Liver (tissue), 9 donors: Measurements from ENCODE around the gene ECHDC3. TPM values are rescaled to one million over a fixed set of nuclear protein-coding genes. Genes with fewer than 3 reads are reported as not detected.
A peak's percentile ranks its signal among the peaks of the same experiment; 100 is the strongest.

Source experiments
- DNase-seq: peaks from one replicate; pipeline ENCODE4 v3.0.0-alpha.2; 2017; ENCODE audit warnings: low spot score
- H3K27ac ChIP-seq, 2 donors: one replicate each; pipeline ENCODE4 v1.7.0; 2013; ENCODE audit warnings: inconsistent platforms in 2 of 2, low read length in 2 of 2, control low read depth in 1 of 2, low read depth in 1 of 2, mild to moderate bottlenecking in 1 of 2
- H3K27me3 ChIP-seq, 4 donors: one replicate each; pipeline versions ENCODE4 v1.6.1 to v1.7.0; 2013; ENCODE audit warnings: low read length in 3 of 4, inconsistent platforms in 1 of 4, mild to moderate bottlenecking in 1 of 4, moderate library complexity in 1 of 4; ENCODE audit not compliant: control insufficient read depth in 4 of 4, insufficient read depth in 4 of 4
- H3K36me3 ChIP-seq, 4 donors: one replicate each; pipeline versions ENCODE4 v1.6.1 to v1.7.0; 2013; ENCODE audit warnings: low read length in 3 of 4, mild to moderate bottlenecking in 3 of 4, low read depth in 1 of 4, moderate library complexity in 1 of 4; ENCODE audit not compliant: control insufficient read depth in 4 of 4, insufficient read depth in 3 of 4
- H3K4me1 ChIP-seq, 4 donors: one replicate each; pipeline versions ENCODE4 v1.6.1 to v1.7.0; 2013; ENCODE audit warnings: low read length in 3 of 4, mild to moderate bottlenecking in 3 of 4, moderate library complexity in 1 of 4; ENCODE audit not compliant: control insufficient read depth in 4 of 4, insufficient read depth in 4 of 4
- H3K4me3 ChIP-seq, 3 donors: one replicate each; pipeline versions ENCODE4 v1.6.1 to v1.7.0; 2013; ENCODE audit warnings: low read length in 3 of 3, control low read depth in 1 of 3, low read depth in 1 of 3, mild to moderate bottlenecking in 1 of 3
- H3K9ac ChIP-seq, 2 donors: one replicate each; pipeline ENCODE4 v1.7.0; 2013; ENCODE audit warnings: low read length in 2 of 2, mild to moderate bottlenecking in 2 of 2, moderate library complexity in 2 of 2, control low read depth in 1 of 2, low read depth in 1 of 2
- H3K9me3 ChIP-seq, 4 donors: one replicate each; pipeline versions ENCODE4 v1.6.1 to v1.7.0; 2013; ENCODE audit warnings: low read length in 3 of 4; ENCODE audit not compliant: control insufficient read depth in 4 of 4
- GABPA ChIP-seq, 2 donors: IDR thresholded peaks in 1 of 2; conservative IDR thresholded peaks in 1 of 2; 2 replicates each; pipeline ENCODE4 v1.6.1; 2016; ENCODE audit warnings: antibody characterized with exemption in 2 of 2, mild to moderate bottlenecking in 1 of 2, moderate library complexity in 1 of 2
- HNF4A ChIP-seq, 2 donors: conservative IDR thresholded peaks; 2 replicates each; pipeline ENCODE4 v1.6.1; 2016; ENCODE audit warnings: antibody characterized with exemption in 2 of 2, mild to moderate bottlenecking in 2 of 2
- HNF4G ChIP-seq: IDR thresholded peaks from 2 replicates; pipeline ENCODE4 v1.6.1; 2016; ENCODE audit warnings: antibody characterized with exemption
- JUND ChIP-seq, 2 donors: IDR thresholded peaks; 2 replicates each; pipeline ENCODE4 v1.6.1; 2016; ENCODE audit warnings: antibody characterized with exemption in 2 of 2
- NR2F2 ChIP-seq: IDR thresholded peaks from 2 replicates; pipeline ENCODE4 v1.6.1; 2016; ENCODE audit warnings: antibody characterized with exemption
- RAD21 ChIP-seq, 2 donors: IDR thresholded peaks; 2 replicates each; pipeline ENCODE4 v1.6.1; 2016; ENCODE audit warnings: antibody characterized with exemption in 2 of 2, mild to moderate bottlenecking in 2 of 2
- REST ChIP-seq: IDR thresholded peaks from 2 replicates; pipeline ENCODE4 v1.6.1; 2016; ENCODE audit warnings: antibody characterized with exemption, mild to moderate bottlenecking
- RXRA ChIP-seq, 2 donors: IDR thresholded peaks; 2 replicates each; pipeline ENCODE4 v1.6.1; 2017 to 2018; ENCODE audit warnings: antibody characterized with exemption in 2 of 2, mild to moderate bottlenecking in 1 of 2
- TAF1 ChIP-seq: conservative IDR thresholded peaks from 2 replicates; pipeline ENCODE4 v1.6.1; 2016; ENCODE audit warnings: antibody characterized with exemption, mild to moderate bottlenecking
- YY1 ChIP-seq: IDR thresholded peaks from 2 replicates; pipeline ENCODE4 v1.6.1; 2016; ENCODE audit warnings: antibody characterized with exemption, mild to moderate bottlenecking
- WGBS: extraction: QIAGEN DNeasy Blood & Tissue Kit; methylation state at CpG from one replicate; pipeline ENCODE4 v1.1.7; 2013; 5-methylcytosine and 5-hydroxymethylcytosine counted together
- polyA plus RNA-seq, 2 donors: library from polyadenylated mRNA; stranded (reverse) in 1 of 2; unstranded in 1 of 2; fragments of 200-250 nt in 1 of 2; fragments of >200 nt in 1 of 2; fragmentation: Nextera tagmentation in 1 of 2; extraction: Ambion mirVana in 1 of 2; gene quantifications; one replicate each; pipeline versions ENCODE4 v1.2.1 to v1.2.3, GENCODE V29; 2013 to 2015
- total RNA-seq, 2 donors: library from RNA; depleted of rRNA; stranded (reverse); fragments of >200 nt; gene quantifications; one replicate each; pipeline ENCODE4 v1.2.3, GENCODE V29; 2014
- TF ChIP-seq, protein P1 (sequence below): fragments of 150-350 bp; IDR thresholded peaks from 2 replicates; pipeline ENCODE4 v1.5.1; 2017; ENCODE audit warnings: improper control_type of control experiment, low read depth, low read length; ENCODE audit not compliant: missing input control
- donor health status: healthy.
- donor health status: healthy.
- donor health status: healthy.
- donor health status: healthy.
- donor health status: healthy.

The ECHDC3 gene
- total and polyA plus RNA-seq, 4 donors, result 6.1 to 144 (median 97.3) TPM

- H3K4me3 ChIP-seq, result no peak overlapping the region
- DNase-seq, result no peak
- 0% methylated on average over 1 of the region's 1 CpG for WGBS
- peaks cover 4 to 33% (median 12%) of the 10 kb centered on the region in 4 donors for H3K4me1 ChIP-seq
- no peak overlapping the region for H3K9ac ChIP-seq
- H3K27ac ChIP-seq, result peak overlapping the region; percentile 6 to 65
- no peak for TF ChIP-seq TAF1
- TF ChIP-seq HNF4A (conservative IDR thresholded peaks at IDR 0.05), result peak; percentile 45 to 49
- no peak for TF ChIP-seq NR2F2
- H3K36me3 ChIP-seq, result peaks cover 0 to 23% (median 14%) of the 10 kb centered on the region in 4 donors
- H3K27me3 ChIP-seq, result no peaks in the 10 kb centered on the region
- H3K9me3 ChIP-seq, result no peaks in the 10 kb centered on the region
These were observed 12.0 kb downstream of the ECHDC3 start for GRCh38 chr10:11754173-11754572.

GRCh38 chr10:11754620-11755019 is 12.4 kb downstream of the ECHDC3 start:
- Histone ChIP-seq H3K27ac (peak overlapping the region; percentile 6 to 65), H3K4me1 (peaks cover 4 to 33% (median 12%) of the 10 kb centered on the region in 4 donors), H3K9me3 (no peaks in the 10 kb centered on the region), H3K27me3 (no peaks in the 10 kb centered on the region), H3K4me3 (no peak overlapping the region), H3K9ac (no peak overlapping the region), H3K36me3 (peaks cover 0 to 20% (median 12%) of the 10 kb centered on the region in 4 donors)
- TF ChIP-seq REST (no peak), TAF1 (no peak), JUND (IDR thresholded peaks at IDR 0.05) (no peak), RAD21 (IDR thresholded peaks at IDR 0.05) (no peak), YY1 (no peak), GABPA (IDR thresholded peaks at IDR 0.05 in 1 of 2, conservative IDR thresholded peaks at IDR 0.05 in 1 of 2) (no peak), RXRA (IDR thresholded peaks at IDR 0.05) (no peak)
- TF ChIP-seq, protein P1, sequence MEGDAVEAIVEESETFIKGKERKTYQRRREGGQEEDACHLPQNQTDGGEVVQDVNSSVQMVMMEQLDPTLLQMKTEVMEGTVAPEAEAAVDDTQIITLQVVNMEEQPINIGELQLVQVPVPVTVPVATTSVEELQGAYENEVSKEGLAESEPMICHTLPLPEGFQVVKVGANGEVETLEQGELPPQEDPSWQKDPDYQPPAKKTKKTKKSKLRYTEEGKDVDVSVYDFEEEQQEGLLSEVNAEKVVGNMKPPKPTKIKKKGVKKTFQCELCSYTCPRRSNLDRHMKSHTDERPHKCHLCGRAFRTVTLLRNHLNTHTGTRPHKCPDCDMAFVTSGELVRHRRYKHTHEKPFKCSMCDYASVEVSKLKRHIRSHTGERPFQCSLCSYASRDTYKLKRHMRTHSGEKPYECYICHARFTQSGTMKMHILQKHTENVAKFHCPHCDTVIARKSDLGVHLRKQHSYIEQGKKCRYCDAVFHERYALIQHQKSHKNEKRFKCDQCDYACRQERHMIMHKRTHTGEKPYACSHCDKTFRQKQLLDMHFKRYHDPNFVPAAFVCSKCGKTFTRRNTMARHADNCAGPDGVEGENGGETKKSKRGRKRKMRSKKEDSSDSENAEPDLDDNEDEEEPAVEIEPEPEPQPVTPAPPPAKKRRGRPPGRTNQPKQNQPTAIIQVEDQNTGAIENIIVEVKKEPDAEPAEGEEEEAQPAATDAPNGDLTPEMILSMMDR, result no peak
- DNase-seq, result no peak
- WGBS, result 98% methylated on average over 4 of the region's 4 CpGs

GRCh38 chr10:11755512-11756263 is 13.5 kb downstream of the ECHDC3 start:
- H3K9me3 ChIP-seq, result no peaks in the 10 kb centered on the region
- no peak overlapping the region for H3K4me3 ChIP-seq
- DNase-seq, result no peak
- H3K36me3 ChIP-seq, result peaks cover 0 to 22% (median 13%) of the 10 kb centered on the region in 4 donors
- H3K27me3 ChIP-seq, result no peaks in the 10 kb centered on the region
- WGBS, result 91% methylated on average over 21 of the region's 21 CpGs
- H3K9ac ChIP-seq, result no peak overlapping the region
- peaks cover 4 to 33% (median 12%) of the 10 kb centered on the region in 4 donors for H3K4me1 ChIP-seq
- peak overlapping the region in 1 of 2 donors; percentile 5 for H3K27ac ChIP-seq
- no peak for TF ChIP-seq HNF4G
